ENCODE measurements around the gene RBM24. TPM values are rescaled to one million over a fixed set of nuclear protein-coding genes. Genes with fewer than 3 reads are reported as not detected.
"Not testable (repeated sequence)": the region's sequence is repeated elsewhere in the genome, so short reads cannot be mapped to it uniquely, and the experiment has no call there.

The RBM24 gene
- total RNA-seq, 8 experiments from 2014 or later, result 0.27 to 6.6 (median 2.4) TPM; not detected in 2

- H3K4me1 ChIP-seq (replicated peaks in 1 of 2), result peaks cover 3% of the 10 kb centered on the region in 2 donors
- no peak overlapping the region for H3K4me3 ChIP-seq
- ATAC-seq (replicated peaks in 6 of 8), result no peak
- in situ Hi-C loops (cut with MboI; ENCODE audit: low pct_unique_long_range_greater_than_20kb in 2 of 9, low sequenced_read_pairs in 9 of 9, unreplicated experiment in 9 of 9), result no loop called here
- 14 to 100% (median 88%) methylated on average over 1 of the region's 1 CpG; no CpG with 5 or more reads in 3 of the 10 experiments for WGBS, 10 experiments
- H3K27ac ChIP-seq, result no peak overlapping the region
These were observed 17.1 kb downstream of the RBM24 start for GRCh38 chr6:17298257-17298656.

DNA sequence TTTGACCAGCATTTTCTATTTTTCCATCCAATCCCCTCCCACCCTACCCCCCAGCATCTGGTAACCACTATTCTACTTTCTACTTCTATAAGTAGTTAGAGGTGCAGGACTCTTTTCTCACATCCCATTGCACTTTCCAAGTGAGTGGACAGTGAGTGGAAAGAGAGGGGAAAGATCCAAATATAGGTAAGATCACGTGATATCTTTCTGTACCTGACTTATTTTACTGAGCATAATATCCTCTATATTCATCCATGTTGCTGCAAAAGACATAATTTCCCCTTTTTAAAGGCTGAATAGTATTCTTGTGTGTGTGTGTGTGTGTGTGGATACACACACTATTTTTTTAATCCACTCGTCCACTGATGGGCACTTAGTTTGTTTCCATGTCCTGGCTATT, 18.1 kb downstream of the RBM24 start:
- no peak overlapping the region for H3K27ac ChIP-seq
- in situ Hi-C loops (cut with MboI; ENCODE audit: low pct_unique_long_range_greater_than_20kb in 2 of 9, low sequenced_read_pairs in 9 of 9, unreplicated experiment in 9 of 9), result no loop called here
- no peak for ATAC-seq (replicated peaks in 6 of 8)
- 40 to 100% (median 83%) methylated on average over 1 to 2 of the region's 2 CpGs; no CpG with 5 or more reads in 4 of the 10 experiments for WGBS, 10 experiments
- H3K4me3 ChIP-seq, result no peak overlapping the region
- H3K4me1 ChIP-seq (replicated peaks in 1 of 2), result peaks cover 3% of the 10 kb centered on the region in 2 donors

- in situ Hi-C loops (cut with MboI; ENCODE audit: low pct_unique_long_range_greater_than_20kb in 2 of 9, low sequenced_read_pairs in 9 of 9, unreplicated experiment in 9 of 9), result no loop called here
- Histone ChIP-seq H3K27ac (no peak overlapping the region), H3K4me3 (no peak overlapping the region), H3K4me1 (replicated peaks in 1 of 2) (peaks cover 3% of the 10 kb centered on the region in 2 donors)
- 80% methylated on average over 1 of the region's 1 CpG; no CpG with 5 or more reads in 9 of the 10 experiments for WGBS, 10 experiments
- ATAC-seq (replicated peaks in 6 of 8), result no peak
These were observed 18.6 kb downstream of the RBM24 start for GRCh38 chr6:17299750-17300149.

- ATAC-seq (replicated peaks in 6 of 8), result no peak
- no peak overlapping the region for H3K4me3 ChIP-seq
- H3K4me1 ChIP-seq (replicated peaks in 1 of 2), result peaks cover 3 to 8% of the 10 kb centered on the region in 2 donors
- in situ Hi-C loops (cut with MboI; ENCODE audit: low pct_unique_long_range_greater_than_20kb in 2 of 9, low sequenced_read_pairs in 9 of 9, unreplicated experiment in 9 of 9), result no loop called here
- no peak overlapping the region for H3K27ac ChIP-seq
- 13 to 82% (median 71%) methylated on average over 2 to 4 of the region's 5 CpGs; no CpG with 5 or more reads in 4 of the 10 experiments for WGBS, 10 experiments
These were observed 19.5 kb downstream of the RBM24 start for GRCh38 chr6:17300637-17301036.

- no peak overlapping the region for H3K27ac ChIP-seq
- 75 to 100% (median 93%) methylated on average over 1 to 2 of the region's 2 CpGs; no CpG with 5 or more reads in 4 of the 10 experiments for WGBS, 10 experiments
- H3K4me3 ChIP-seq, result no peak overlapping the region
- ATAC-seq (replicated peaks in 6 of 8), result no peak
- in situ Hi-C loops (cut with MboI; ENCODE audit: low pct_unique_long_range_greater_than_20kb in 2 of 9, low sequenced_read_pairs in 9 of 9, unreplicated experiment in 9 of 9), result no loop called here
- H3K4me1 ChIP-seq (replicated peaks in 1 of 2), result peaks cover 0 to 8% of the 10 kb centered on the region in 2 donors
These were observed 22.3 kb downstream of the RBM24 start for GRCh38 chr6:17303444-17303843.

DNA sequence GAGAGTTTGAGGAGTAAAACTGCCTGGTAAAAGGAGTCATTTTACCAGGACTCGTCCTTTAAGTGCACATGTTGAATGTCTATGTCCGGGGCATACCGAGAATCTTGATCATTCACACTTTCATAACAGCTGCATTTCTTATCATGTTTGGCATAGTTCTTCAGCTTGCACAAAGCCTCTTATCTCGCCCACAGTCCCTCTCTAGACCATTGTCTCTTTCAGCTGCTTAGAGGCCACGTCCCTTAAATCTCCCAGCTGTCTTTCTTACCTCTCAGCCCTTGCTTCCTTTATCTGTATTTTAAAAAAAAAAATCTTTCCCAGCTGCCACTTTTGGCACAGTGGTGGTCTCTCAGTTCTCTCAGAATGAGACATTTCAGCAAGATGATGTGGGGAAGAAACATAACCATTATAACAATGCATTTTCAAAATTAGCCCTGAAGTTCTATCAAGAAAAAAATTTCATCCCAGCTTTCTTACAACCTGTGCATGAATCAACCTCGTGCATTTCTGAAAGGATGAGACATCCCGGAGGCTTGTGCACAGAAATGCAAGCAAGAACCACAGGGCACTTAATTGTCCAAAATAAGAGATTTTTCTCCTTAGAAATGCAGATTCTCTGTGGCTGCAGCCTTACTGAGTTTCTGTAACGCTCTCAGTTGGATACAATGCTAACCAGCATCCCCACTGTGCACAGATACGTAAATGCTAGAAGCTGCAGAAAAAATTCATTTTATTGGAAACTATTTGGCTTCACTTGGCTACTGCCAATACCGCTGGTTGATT, 24.2 kb downstream of the RBM24 start:
- no peak for ATAC-seq (replicated peaks in 6 of 8)
- H3K4me1 ChIP-seq (replicated peaks in 1 of 2), result peaks cover 0 to 8% of the 10 kb centered on the region in 2 donors
- in situ Hi-C loops (cut with MboI; ENCODE audit: low pct_unique_long_range_greater_than_20kb in 2 of 9, low sequenced_read_pairs in 9 of 9, unreplicated experiment in 9 of 9), result no loop called here
- H3K27ac ChIP-seq, result no peak overlapping the region
- 15 to 100% (median 33%) methylated on average over 1 to 10 of the region's 10 CpGs for WGBS, 10 experiments
- H3K4me3 ChIP-seq, result no peak overlapping the region

DNA sequence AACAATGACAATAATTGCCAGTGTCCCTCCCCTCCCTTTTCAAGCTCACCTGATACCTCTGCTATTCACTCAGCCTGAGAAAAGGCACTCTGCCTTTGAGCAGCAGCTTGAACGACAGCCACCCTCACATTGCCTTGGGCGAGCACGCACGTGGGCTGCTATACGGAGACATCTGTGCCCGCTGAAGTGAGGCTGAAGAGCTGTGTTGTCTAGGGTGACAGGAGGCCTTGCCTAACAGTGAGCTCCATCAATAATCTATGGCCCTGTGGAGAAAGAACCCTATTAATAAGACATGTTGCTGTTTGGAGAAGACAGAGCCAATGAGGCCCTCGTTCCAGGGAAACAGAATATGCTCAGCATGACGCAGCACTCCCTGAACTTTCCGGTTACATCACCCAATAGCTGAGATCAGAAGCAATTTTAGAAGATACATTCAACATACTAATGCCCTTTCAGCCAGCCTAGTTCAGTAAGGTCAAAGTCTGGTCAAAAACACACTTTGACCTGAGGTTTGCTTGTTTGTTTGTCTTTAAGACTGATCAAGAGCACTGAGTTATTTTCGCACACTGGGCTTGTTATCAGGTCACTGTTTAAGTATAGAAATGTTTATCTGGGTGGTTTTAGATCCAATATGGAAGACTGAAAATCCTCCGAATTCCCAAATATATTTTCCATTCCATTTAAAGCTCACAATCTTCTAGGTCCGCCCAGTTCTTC, 30.6 kb downstream of the RBM24 start:
- Histone ChIP-seq H3K4me1 (replicated peaks in 1 of 2) (peaks cover 8 to 9% of the 10 kb centered on the region in 2 donors), H3K4me3 (no peak overlapping the region), H3K27ac (no peak overlapping the region)
- in situ Hi-C loops (cut with MboI; ENCODE audit: low pct_unique_long_range_greater_than_20kb in 2 of 9, low sequenced_read_pairs in 9 of 9, unreplicated experiment in 9 of 9), result no loop called here
- WGBS, 10 experiments, result 51 to 100% (median 67%) methylated on average over 1 to 12 of the region's 12 CpGs
- ATAC-seq (replicated peaks in 6 of 8), result peak in 5 of 8 experiments; percentile 97 to 99 (median 98)

DNA sequence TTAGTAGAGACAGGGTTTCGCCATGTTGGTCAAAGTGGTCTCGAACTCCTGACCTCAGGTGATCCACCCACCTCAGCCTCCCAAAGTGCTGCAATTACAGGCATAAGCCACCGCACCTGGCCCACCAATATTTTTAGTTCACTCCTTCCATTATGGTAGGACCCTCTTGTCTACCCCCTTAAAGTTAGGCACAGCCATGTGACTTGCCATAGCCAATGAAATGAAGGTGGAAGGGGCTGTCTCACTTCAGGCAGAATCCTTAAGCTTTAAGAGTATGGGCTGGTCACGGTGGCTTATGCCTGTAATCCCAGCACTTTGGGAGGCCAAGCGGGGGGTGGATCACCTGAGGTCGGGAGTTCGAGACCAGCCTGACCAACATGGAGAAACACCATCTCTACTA, 32.1 kb downstream of the RBM24 start:
- ATAC-seq (replicated peaks in 6 of 8); H3K4me1 ChIP-seq (replicated peaks in 1 of 2); H3K4me3 ChIP-seq; in situ Hi-C loops (cut with MboI; ENCODE audit: low pct_unique_long_range_greater_than_20kb in 2 of 9, low sequenced_read_pairs in 9 of 9, unreplicated experiment in 9 of 9); H3K27ac ChIP-seq: not testable (repeated sequence)
- WGBS, 10 experiments, result 80 to 100% (median 95%) methylated on average over 2 to 6 of the region's 7 CpGs; no CpG with 5 or more reads in 3 of the 10 experiments

GRCh38 chr6:17313971-17314370, 32.8 kb downstream of the RBM24 start:
- peaks cover 8 to 9% of the 10 kb centered on the region in 2 donors for H3K4me1 ChIP-seq (replicated peaks in 1 of 2)
- ATAC-seq (replicated peaks in 6 of 8), result no peak
- H3K27ac ChIP-seq, result no peak overlapping the region
- 48 to 100% (median 86%) methylated on average over 2 to 6 of the region's 6 CpGs; no CpG with 5 or more reads in 1 of the 10 experiments for WGBS, 10 experiments
- H3K4me3 ChIP-seq, result no peak overlapping the region
- in situ Hi-C loops (cut with MboI; ENCODE audit: low pct_unique_long_range_greater_than_20kb in 2 of 9, low sequenced_read_pairs in 9 of 9, unreplicated experiment in 9 of 9), result no loop called here

DNA sequence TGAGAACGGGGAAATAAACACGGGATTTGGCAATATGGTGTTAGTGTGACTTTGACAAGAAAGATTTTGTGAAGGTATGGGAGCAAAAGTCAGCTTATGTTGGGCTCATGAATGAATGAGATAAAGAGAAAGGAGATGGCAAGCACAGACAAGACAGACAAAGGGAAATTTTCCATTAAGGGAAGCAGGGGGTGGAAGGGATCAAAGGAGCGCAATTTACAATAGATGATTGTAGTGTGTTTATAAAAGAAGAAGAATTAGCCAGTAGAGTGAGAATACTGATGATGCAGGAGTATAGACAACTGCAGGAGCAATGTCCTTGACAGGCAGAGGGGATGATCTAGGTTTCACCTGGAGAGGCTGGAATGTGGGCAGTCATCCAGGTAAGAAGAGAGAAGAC, 34.1 kb downstream of the RBM24 start:
- H3K4me1 ChIP-seq (replicated peaks in 1 of 2), result peaks cover 8 to 9% of the 10 kb centered on the region in 2 donors
- in situ Hi-C loops (cut with MboI; ENCODE audit: low pct_unique_long_range_greater_than_20kb in 2 of 9, low sequenced_read_pairs in 9 of 9, unreplicated experiment in 9 of 9), result no loop called here
- 77 to 100% (median 90%) methylated on average over 3 of the region's 3 CpGs for WGBS, 10 experiments
- no peak overlapping the region for H3K4me3 ChIP-seq
- no peak for ATAC-seq (replicated peaks in 6 of 8)
- no peak overlapping the region for H3K27ac ChIP-seq

GRCh38 chr6:17318435-17319165, 37.4 kb downstream of the RBM24 start:
- peak in 1 of 8 experiments; percentile 41 for ATAC-seq (replicated peaks in 6 of 8)
- no peak overlapping the region for H3K27ac ChIP-seq
- 10 to 100% (median 70%) methylated on average over 1 to 5 of the region's 5 CpGs; no CpG with 5 or more reads in 1 of the 10 experiments for WGBS, 10 experiments
- no peaks in the 10 kb centered on the region for H3K4me1 ChIP-seq (replicated peaks in 1 of 2)
- in situ Hi-C loops (cut with MboI; ENCODE audit: low pct_unique_long_range_greater_than_20kb in 2 of 9, low sequenced_read_pairs in 9 of 9, unreplicated experiment in 9 of 9), result no loop called here
- no peak overlapping the region for H3K4me3 ChIP-seq

DNA sequence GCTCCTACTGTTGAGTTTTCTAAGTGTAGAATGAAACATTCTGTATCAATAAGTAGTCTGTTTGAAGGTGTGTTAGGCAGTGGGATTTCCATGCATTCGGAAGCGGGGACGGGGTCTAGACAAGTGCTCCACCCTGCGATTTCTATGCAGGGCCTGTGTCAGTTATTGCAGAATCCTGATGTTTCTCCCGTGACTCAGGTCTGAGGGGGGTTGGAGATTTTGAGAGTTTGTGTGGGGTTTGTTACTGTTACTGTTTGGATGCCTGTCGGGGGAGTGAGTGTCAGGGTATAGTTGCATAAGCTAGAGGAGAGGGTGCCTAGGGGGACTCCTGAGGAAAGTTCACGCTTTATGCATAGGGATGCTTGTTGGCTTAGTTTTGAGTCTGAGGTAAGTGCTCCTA, 39.1 kb downstream of the RBM24 start:
- in situ Hi-C loops (cut with MboI; ENCODE audit: low pct_unique_long_range_greater_than_20kb in 2 of 9, low sequenced_read_pairs in 9 of 9, unreplicated experiment in 9 of 9); ATAC-seq (replicated peaks in 6 of 8); H3K4me1 ChIP-seq (replicated peaks in 1 of 2); H3K27ac ChIP-seq; H3K4me3 ChIP-seq: not testable (repeated sequence)
- 60 to 100% (median 92%) methylated on average over 1 to 7 of the region's 7 CpGs; no CpG with 5 or more reads in 4 of the 10 experiments for WGBS, 10 experiments

- in situ Hi-C loops (cut with MboI; ENCODE audit: low pct_unique_long_range_greater_than_20kb in 2 of 9, low sequenced_read_pairs in 9 of 9, unreplicated experiment in 9 of 9), result no loop called here
- no peak overlapping the region for H3K27ac ChIP-seq
- no peaks in the 10 kb centered on the region for H3K4me1 ChIP-seq (replicated peaks in 1 of 2)
- no peak for ATAC-seq (replicated peaks in 6 of 8)
- H3K4me3 ChIP-seq, result no peak overlapping the region
- WGBS, 10 experiments, result 32 to 100% (median 67%) methylated on average over 1 to 5 of the region's 5 CpGs; no CpG with 5 or more reads in 1 of the 10 experiments
These were observed 50.1 kb downstream of the RBM24 start for GRCh38 chr6:17331238-17331637.

Data from motor neuron (in vitro differentiated cells).